B cell (primary cell): ENCODE data around the gene DGKZ. TPM values are rescaled to one million over a fixed set of nuclear protein-coding genes. Genes with fewer than 3 reads are reported as not detected.

Experiments
- ATAC-seq: fragments of 200-7000 bp; cut with Tn5 transposase; one replicate; pipeline ENCODE4 v1.10.0; 2021; ENCODE audit warnings: low read depth, mild to moderate bottlenecking, moderate number of reproducible peaks, moderate library complexity
- CTCF ChIA-PET: fragments of 350-600 bp; sonication (Branson Sonifier 250); formaldehyde crosslinking; loops from one replicate; lab custom pipeline; 2021; ENCODE audit warnings: antibody characterized with exemption, inconsistent platforms; lab: Charles Lee
- POLR2A ChIA-PET: fragments of 350-600 bp; sonication (Branson Sonifier 250); formaldehyde crosslinking; loops from one replicate; lab custom pipeline; 2021; ENCODE audit warnings: antibody characterized with exemption; lab: Charles Lee
- DNase-seq: peaks from one replicate; pipeline ENCODE4 v3.0.0; 2013
- H2AFZ ChIP-seq: 2 replicates; pipeline ENCODE4 v1.6.1; 2012; ENCODE audit warnings: mild to moderate bottlenecking, low read depth, low read length; ENCODE audit not compliant: insufficient read depth, poor library complexity, severe bottlenecking
- H3K27ac ChIP-seq, 2 donors: 1 replicate in 1 of 2; 2 replicates in 1 of 2; pipeline ENCODE4 v1.5.1; 2012 to 2013; ENCODE audit warnings: low read length in 2 of 2, mild to moderate bottlenecking in 2 of 2, moderate library complexity in 1 of 2
- H3K27me3 ChIP-seq, 4 experiments: fragments of 200-600 bp in 1 of 4; sonication (generic) in 1 of 4; replicated peaks in 1 of 4; 1 replicate in 2 of 4; 2 replicates in 2 of 4; pipeline versions ENCODE4 v1.6.1 to v1.7.0; 2013 to 2016; ENCODE audit warnings: low read length in 3 of 4, mild to moderate bottlenecking in 2 of 4, mixed read lengths in 1 of 4, moderate library complexity in 1 of 4; ENCODE audit not compliant: insufficient read depth in 4 of 4, control insufficient read depth in 3 of 4; ENCODE audit errors: control extremely low read depth in 1 of 4
- H3K36me3 ChIP-seq, 2 experiments: replicated peaks in 1 of 2; 1 replicate in 1 of 2; 2 replicates in 1 of 2; pipeline versions ENCODE4 v1.6.1 to v1.7.1; 2013; ENCODE audit warnings: low read length in 1 of 2; ENCODE audit not compliant: insufficient read depth in 2 of 2, control insufficient read depth in 1 of 2; ENCODE audit errors: control extremely low read depth in 1 of 2, extremely low read depth in 1 of 2
- H3K4me1 ChIP-seq, 2 donors: fragments of 200-600 bp in 1 of 2; sonication (generic) in 1 of 2; 1 replicate in 1 of 2; 2 replicates in 1 of 2; pipeline versions ENCODE4 v1.5.1 to v1.6.1; 2013 to 2017; ENCODE audit warnings: low read length in 2 of 2; ENCODE audit not compliant: control insufficient read depth in 2 of 2, insufficient read depth in 2 of 2
- H3K4me2 ChIP-seq: replicated peaks from 2 replicates; pipeline ENCODE3; 2012; ENCODE audit warnings: mild to moderate bottlenecking, low read depth, low read length; ENCODE audit not compliant: poor library complexity, severe bottlenecking
- H3K4me3 ChIP-seq, 5 experiments: fragments of 200-600 bp in 1 of 5; sonication (generic) in 1 of 5; 1 replicate in 3 of 5; 2 replicates in 2 of 5; pipeline versions ENCODE4 v1.5.1 to v1.7.0; 2011 to 2016; ENCODE audit warnings: low read length in 4 of 5, mild to moderate bottlenecking in 4 of 5, low read depth in 2 of 5, control low read depth in 1 of 5, moderate library complexity in 1 of 5; ENCODE audit not compliant: insufficient read depth in 1 of 5; ENCODE audit errors: control extremely low read depth in 1 of 5, extremely low read depth in 1 of 5
- H3K79me2 ChIP-seq: fragments of 200-600 bp; sonication (generic); one replicate; pipeline ENCODE4 v1.6.0; 2016; ENCODE audit warnings: low read length; ENCODE audit not compliant: control insufficient read depth, insufficient read depth
- H3K9ac ChIP-seq: fragments of 200-600 bp; sonication (generic); 2 replicates; pipeline ENCODE4 v1.6.1; 2017; ENCODE audit warnings: mild to moderate bottlenecking, low read length, moderate library complexity
- H3K9me3 ChIP-seq, 3 donors: one replicate each; pipeline versions ENCODE4 v1.6.1 to v1.7.1; 2013; ENCODE audit warnings: low read length in 2 of 3; ENCODE audit not compliant: control insufficient read depth in 2 of 3, insufficient read depth in 1 of 3; ENCODE audit errors: control extremely low read depth in 1 of 3
- H4K20me1 ChIP-seq: 2 replicates; pipeline ENCODE4 v1.6.0; 2012; ENCODE audit warnings: mild to moderate bottlenecking, low read length; ENCODE audit not compliant: insufficient read depth, control insufficient read depth, poor library complexity, severe bottlenecking
- H3K27ac Mint-ChIP-seq: one replicate; pipeline ENCODE4 v1.8.0; 2021; ENCODE audit warnings: mixed read lengths
- H3K27me3 Mint-ChIP-seq: one replicate; pipeline ENCODE4 v1.8.0; 2021; ENCODE audit warnings: mixed read lengths
- H3K4me1 Mint-ChIP-seq: one replicate; pipeline ENCODE4 v1.8.0; 2021; ENCODE audit warnings: mixed read lengths
- H3K4me3 Mint-ChIP-seq: one replicate; pipeline ENCODE4 v1.8.0; 2021; ENCODE audit warnings: mixed read lengths
- H3K9me3 Mint-ChIP-seq: one replicate; pipeline ENCODE4 v1.8.0; 2022; ENCODE audit warnings: mixed read lengths; ENCODE audit not compliant: insufficient read depth
- EZH2 ChIP-seq: IDR thresholded peaks from 2 replicates; pipeline ENCODE4 v1.6.1; 2012; ENCODE audit warnings: borderline replicate concordance, low read depth, mild to moderate bottlenecking, moderate library complexity, low read length; ENCODE audit not compliant: insufficient read depth, poor library complexity, severe bottlenecking
- WGBS: methylation state at CpG from one replicate; pipeline ENCODE4 v1.1.5; 2013; ENCODE audit warnings: missing lambda C conversion rate; ENCODE audit not compliant: insufficient coverage; 5-methylcytosine and 5-hydroxymethylcytosine counted together
- intact Hi-C: fragments of 100-400 bp; cut with micrococcal nuclease; formaldehyde crosslinking; loops from one replicate; pipeline ENCODE4 v1.10.0; 2022
- polyA plus RNA-seq: library from polyadenylated mRNA; depleted of rRNA; stranded (reverse); fragments of >200 nt; gene quantifications from 2 replicates; pipeline ENCODE4 v1.2.3, GENCODE V29; 2012
- total RNA-seq, 2 donors: library from RNA; stranded (reverse); fragments of 120-200 nt in 1 of 2; gene quantifications; 1 replicate in 1 of 2; 2 replicates in 1 of 2; pipeline versions ENCODE4 v1.2.3 to v1.2.4, GENCODE V29; 2013 to 2022
- TF ChIP-seq, protein P1 (sequence below): fragments of 200-600 bp; IDR thresholded peaks from one replicate; pipeline ENCODE4 v1.8.0; 2022; ENCODE audit warnings: antibody characterized with exemption, mild to moderate bottlenecking

The DGKZ gene
- total and polyA plus RNA-seq, 2 donors (not counting 1 experiment from before 2014, with no cell fraction given), result 56.6 to 79.5 TPM

- CTCF ChIA-PET, result no interaction called here
- H3K4me3 ChIP-seq, result no peak overlapping the region
- no peaks in the 10 kb centered on the region for H3K9me3 ChIP-seq
- no peaks in the 10 kb centered on the region for H3K79me2 ChIP-seq
- H4K20me1 ChIP-seq, result no peaks in the 10 kb centered on the region
- TF ChIP-seq EZH2, result no peak
- TF ChIP-seq, protein P1, sequence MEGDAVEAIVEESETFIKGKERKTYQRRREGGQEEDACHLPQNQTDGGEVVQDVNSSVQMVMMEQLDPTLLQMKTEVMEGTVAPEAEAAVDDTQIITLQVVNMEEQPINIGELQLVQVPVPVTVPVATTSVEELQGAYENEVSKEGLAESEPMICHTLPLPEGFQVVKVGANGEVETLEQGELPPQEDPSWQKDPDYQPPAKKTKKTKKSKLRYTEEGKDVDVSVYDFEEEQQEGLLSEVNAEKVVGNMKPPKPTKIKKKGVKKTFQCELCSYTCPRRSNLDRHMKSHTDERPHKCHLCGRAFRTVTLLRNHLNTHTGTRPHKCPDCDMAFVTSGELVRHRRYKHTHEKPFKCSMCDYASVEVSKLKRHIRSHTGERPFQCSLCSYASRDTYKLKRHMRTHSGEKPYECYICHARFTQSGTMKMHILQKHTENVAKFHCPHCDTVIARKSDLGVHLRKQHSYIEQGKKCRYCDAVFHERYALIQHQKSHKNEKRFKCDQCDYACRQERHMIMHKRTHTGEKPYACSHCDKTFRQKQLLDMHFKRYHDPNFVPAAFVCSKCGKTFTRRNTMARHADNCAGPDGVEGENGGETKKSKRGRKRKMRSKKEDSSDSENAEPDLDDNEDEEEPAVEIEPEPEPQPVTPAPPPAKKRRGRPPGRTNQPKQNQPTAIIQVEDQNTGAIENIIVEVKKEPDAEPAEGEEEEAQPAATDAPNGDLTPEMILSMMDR, result no peak
- Mint-ChIP-seq H3K9me3 (no peaks in the 10 kb centered on the region), H3K27me3 (no peaks in the 10 kb centered on the region), H3K4me3 (no peak overlapping the region), H3K27ac (no peak overlapping the region), H3K4me1 (no peaks in the 10 kb centered on the region)
- H3K36me3 ChIP-seq, result peaks cover 2 to 60% of the 10 kb centered on the region in 2 experiments
- POLR2A ChIA-PET, result no interaction called here
- no peak overlapping the region for H3K9ac ChIP-seq
- H2AFZ ChIP-seq, result no peak overlapping the region
- H3K4me1 ChIP-seq, result no peaks in the 10 kb centered on the region
- H3K4me2 ChIP-seq, result no peak overlapping the region
- H3K27me3 ChIP-seq, result no peaks in the 10 kb centered on the region
- ATAC-seq (no peak), DNase-seq (no peak)
- WGBS, result 95% methylated on average over 3 of the region's 5 CpGs
- intact Hi-C loops, result no loop called here
- no peak overlapping the region for H3K27ac ChIP-seq
Observed at GRCh38 chr11:46410021-46410420, 62.8 kb downstream of the DGKZ start.

- no peaks in the 10 kb centered on the region for H3K27me3 Mint-ChIP-seq
- H3K9me3 ChIP-seq, result no peaks in the 10 kb centered on the region
- no peak overlapping the region for H2AFZ ChIP-seq
- POLR2A ChIA-PET, result no interaction called here
- DNase-seq (no peak), ATAC-seq (no peak)
- no peaks in the 10 kb centered on the region for H4K20me1 ChIP-seq
- TF ChIP-seq EZH2, result no peak
- TF ChIP-seq, protein P1, result no peak
- no peaks in the 10 kb centered on the region for H3K4me1 ChIP-seq
- WGBS, result 97% methylated on average over 9 of the region's 9 CpGs
- H3K27ac Mint-ChIP-seq, result no peak overlapping the region
- no peaks in the 10 kb centered on the region for H3K4me1 Mint-ChIP-seq
- peaks cover 2 to 64% of the 10 kb centered on the region in 2 experiments for H3K36me3 ChIP-seq
- intact Hi-C loops, result no loop called here
- no peaks in the 10 kb centered on the region for H3K9me3 Mint-ChIP-seq
- no peak overlapping the region for H3K4me3 Mint-ChIP-seq
- H3K27me3 ChIP-seq, result no peaks in the 10 kb centered on the region
- no peak overlapping the region for H3K27ac ChIP-seq
- H3K79me2 ChIP-seq, result no peaks in the 10 kb centered on the region
- no peak overlapping the region for H3K4me2 ChIP-seq
- CTCF ChIA-PET, result no interaction called here
- H3K4me3 ChIP-seq, result no peak overlapping the region
- H3K9ac ChIP-seq, result no peak overlapping the region
Observed at GRCh38 chr11:46413760-46414465, 66.7 kb downstream of the DGKZ start.
